ENCODE measurements around the gene ZNF431. TPM values are rescaled to one million over a fixed set of nuclear protein-coding genes. Genes with fewer than 3 reads are reported as not detected.

ZNF431 gene
- total and polyA plus RNA-seq, 9 of the 15 experiments (the other 6 are each of a cell fraction or from before 2014, with no cell fraction given), result 3.3 to 24.8 (median 13.5) TPM

GRCh38 chr19:21128901-21129698 is 12.7 kb upstream of the ZNF431 start (continued):
- TF ChIP-seq ZFP91 (CRISPR knock-in tag; IDR thresholded peaks at IDR 0.05) (no peak), GABPA (tag; conservative IDR thresholded peaks at IDR 0.05; ENCODE audit: low read depth) (no peak), SAFB (IDR thresholded peaks at IDR 0.05; ENCODE audit: borderline replicate concordance, low read depth, low read length) (no peak), ZNF146 (CRISPR knock-in tag; IDR thresholded peaks at IDR 0.05; ENCODE audit: unreplicated experiment) (no peak), HIVEP1 (CRISPR knock-in tag; IDR thresholded peaks at IDR 0.05) (no peak), ZNF140 (CRISPR knock-in tag; IDR thresholded peaks at IDR 0.05) (no peak), MITF (IDR thresholded peaks at IDR 0.05) (peak; percentile 57; the same call in 1 of the 2 replicates), HMBOX1 (IDR thresholded peaks at IDR 0.05) (peak; percentile 32), ATF2 (CRISPR knock-in tag; IDR thresholded peaks at IDR 0.05) (no peak), FUS (optimal IDR thresholded peaks at IDR 0.05; ENCODE audit: low read depth, low read length) (no peak), ZNF778 (CRISPR knock-in tag; IDR thresholded peaks at IDR 0.05) (no peak), ZNF766 (CRISPR knock-in tag; conservative IDR thresholded peaks at IDR 0.05) (no peak), GATA2 (CRISPR knock-in tag; IDR thresholded peaks at IDR 0.05) (peak; percentile 62), RAD51 (IDR thresholded peaks at IDR 0.05; ENCODE audit: borderline replicate concordance, low read depth) (no peak), MNT (conservative IDR thresholded peaks at IDR 0.05) (no peak), CHD4 (IDR thresholded peaks at IDR 0.05; ENCODE audit: insufficient read depth, insufficient replicate concordance, low read depth, low read length, poor library complexity, severe bottlenecking) (no peak), FOXK2 (conservative IDR thresholded peaks at IDR 0.05 in 1 of 2, IDR thresholded peaks at IDR 0.05 in 1 of 2; ENCODE audit: low read depth in 2 of 2) (0 out of 4 replicates have a peak, but pooled peaks of 1 of the 2 experiments have one; percentile 12), BRF1 (IDR thresholded peaks at IDR 0.05; ENCODE audit: borderline replicate concordance, extremely low read depth, insufficient read length) (no peak), ZNF274 (IDR thresholded peaks at IDR 0.05; ENCODE audit: borderline replicate concordance, low read depth, low read length) (no peak), FIP1L1 (IDR thresholded peaks at IDR 0.05; ENCODE audit: low read depth, low read length, poor library complexity, severe bottlenecking) (no peak)
